SKM-1 (cell line): ENCODE measurements around the gene TBX18.
A peak's percentile ranks its signal among the peaks of the same experiment; 100 is the strongest.

Source experiments
- DNase-seq: peaks from one replicate; lab custom pipeline; 2025; ENCODE audit not compliant: unreplicated experiment; lab: John Stamatoyannopoulos, UW

The TBX18 gene

GRCh38 chr6:84749181-84749580, 15.2 kb downstream of the TBX18 start:
- no peak for DNase-seq

GRCh38 chr6:84748376-84748775, 16.0 kb downstream of the TBX18 start:
- no peak for DNase-seq

GRCh38 chr6:84743616-84744015, 20.8 kb downstream of the TBX18 start:
- DNase-seq = no peak

- no peak for DNase-seq
Observed at GRCh38 chr6:84740385-84740784, 24.0 kb downstream of the TBX18 start.

GRCh38 chr6:84739866-84740208, 24.6 kb downstream of the TBX18 start:
- DNase-seq = no peak

- no peak for DNase-seq
Observed at GRCh38 chr6:84738996-84739865, 25.2 kb downstream of the TBX18 start.

- DNase-seq = no peak
Observed at GRCh38 chr6:84733889-84734288, 30.5 kb downstream of the TBX18 start.

- no peak for DNase-seq
Observed at GRCh38 chr6:84731901-84732300, 32.5 kb downstream of the TBX18 start.

- no peak for DNase-seq
Observed at GRCh38 chr6:84731401-84731800, 33.0 kb downstream of the TBX18 start.

- no peak for DNase-seq
Observed at GRCh38 chr6:84728602-84729001, 35.8 kb downstream of the TBX18 start.

GRCh38 chr6:84719152-84719551, 45.2 kb downstream of the TBX18 start:
- DNase-seq = no peak

GRCh38 chr6:84718038-84718955, 46.1 kb downstream of the TBX18 start:
- DNase-seq = no peak

GRCh38 chr6:84709121-84709520, 55.3 kb downstream of the TBX18 start:
- no peak for DNase-seq

GRCh38 chr6:84707171-84707570, 57.2 kb downstream of the TBX18 start:
- DNase-seq = no peak

- DNase-seq = no peak
Observed at GRCh38 chr6:84696166-84696565, 68.2 kb downstream of the TBX18 start.

GRCh38 chr6:84691978-84692623, 72.3 kb downstream of the TBX18 start:
- no peak for DNase-seq

GRCh38 chr6:84688141-84688873, 76.1 kb downstream of the TBX18 start:
- DNase-seq = no peak

- DNase-seq = no peak
Observed at GRCh38 chr6:84687431-84687830, 77.0 kb downstream of the TBX18 start.

GRCh38 chr6:84685983-84686584, 78.3 kb downstream of the TBX18 start:
- DNase-seq = peak; percentile 9

GRCh38 chr6:84681693-84682326, 82.6 kb downstream of the TBX18 start:
- DNase-seq = no peak
